B cell (primary cell): ENCODE results near the gene TENM3. TPM values are rescaled to one million over a fixed set of nuclear protein-coding genes. Genes with fewer than 3 reads are reported as not detected.

ENCODE experiments used
- ATAC-seq: fragments of 200-7000 bp; cut with Tn5 transposase; one replicate; pipeline ENCODE4 v1.10.0; 2021; ENCODE audit warnings: low read depth, mild to moderate bottlenecking, moderate number of reproducible peaks, moderate library complexity
- CTCF ChIA-PET: fragments of 350-600 bp; sonication (Branson Sonifier 250); formaldehyde crosslinking; loops from one replicate; lab custom pipeline; 2021; ENCODE audit warnings: antibody characterized with exemption, inconsistent platforms; lab: Charles Lee
- POLR2A ChIA-PET: fragments of 350-600 bp; sonication (Branson Sonifier 250); formaldehyde crosslinking; loops from one replicate; lab custom pipeline; 2021; ENCODE audit warnings: antibody characterized with exemption; lab: Charles Lee
- DNase-seq: peaks from one replicate; pipeline ENCODE4 v3.0.0; 2013
- H2AFZ ChIP-seq: 2 replicates; pipeline ENCODE4 v1.6.1; 2012; ENCODE audit warnings: mild to moderate bottlenecking, low read depth, low read length; ENCODE audit not compliant: insufficient read depth, poor library complexity, severe bottlenecking
- H3K27ac ChIP-seq, 2 donors: 1 replicate in 1 of 2; 2 replicates in 1 of 2; pipeline ENCODE4 v1.5.1; 2012 to 2013; ENCODE audit warnings: low read length in 2 of 2, mild to moderate bottlenecking in 2 of 2, moderate library complexity in 1 of 2
- H3K27me3 ChIP-seq, 4 experiments: fragments of 200-600 bp in 1 of 4; sonication (generic) in 1 of 4; replicated peaks in 1 of 4; 1 replicate in 2 of 4; 2 replicates in 2 of 4; pipeline versions ENCODE4 v1.6.1 to v1.7.0; 2013 to 2016; ENCODE audit warnings: low read length in 3 of 4, mild to moderate bottlenecking in 2 of 4, mixed read lengths in 1 of 4, moderate library complexity in 1 of 4; ENCODE audit not compliant: insufficient read depth in 4 of 4, control insufficient read depth in 3 of 4; ENCODE audit errors: control extremely low read depth in 1 of 4
- H3K36me3 ChIP-seq, 2 experiments: replicated peaks in 1 of 2; 1 replicate in 1 of 2; 2 replicates in 1 of 2; pipeline versions ENCODE4 v1.6.1 to v1.7.1; 2013; ENCODE audit warnings: low read length in 1 of 2; ENCODE audit not compliant: insufficient read depth in 2 of 2, control insufficient read depth in 1 of 2; ENCODE audit errors: control extremely low read depth in 1 of 2, extremely low read depth in 1 of 2
- H3K4me1 ChIP-seq, 2 donors: fragments of 200-600 bp in 1 of 2; sonication (generic) in 1 of 2; 1 replicate in 1 of 2; 2 replicates in 1 of 2; pipeline versions ENCODE4 v1.5.1 to v1.6.1; 2013 to 2017; ENCODE audit warnings: low read length in 2 of 2; ENCODE audit not compliant: control insufficient read depth in 2 of 2, insufficient read depth in 2 of 2
- H3K4me2 ChIP-seq: replicated peaks from 2 replicates; pipeline ENCODE3; 2012; ENCODE audit warnings: mild to moderate bottlenecking, low read depth, low read length; ENCODE audit not compliant: poor library complexity, severe bottlenecking
- H3K4me3 ChIP-seq, 5 experiments: fragments of 200-600 bp in 1 of 5; sonication (generic) in 1 of 5; 1 replicate in 3 of 5; 2 replicates in 2 of 5; pipeline versions ENCODE4 v1.5.1 to v1.7.0; 2011 to 2016; ENCODE audit warnings: low read length in 4 of 5, mild to moderate bottlenecking in 4 of 5, low read depth in 2 of 5, control low read depth in 1 of 5, moderate library complexity in 1 of 5; ENCODE audit not compliant: insufficient read depth in 1 of 5; ENCODE audit errors: control extremely low read depth in 1 of 5, extremely low read depth in 1 of 5
- H3K79me2 ChIP-seq: fragments of 200-600 bp; sonication (generic); one replicate; pipeline ENCODE4 v1.6.0; 2016; ENCODE audit warnings: low read length; ENCODE audit not compliant: control insufficient read depth, insufficient read depth
- H3K9ac ChIP-seq: fragments of 200-600 bp; sonication (generic); 2 replicates; pipeline ENCODE4 v1.6.1; 2017; ENCODE audit warnings: mild to moderate bottlenecking, low read length, moderate library complexity
- H3K9me3 ChIP-seq, 3 donors: one replicate each; pipeline versions ENCODE4 v1.6.1 to v1.7.1; 2013; ENCODE audit warnings: low read length in 2 of 3; ENCODE audit not compliant: control insufficient read depth in 2 of 3, insufficient read depth in 1 of 3; ENCODE audit errors: control extremely low read depth in 1 of 3
- H4K20me1 ChIP-seq: 2 replicates; pipeline ENCODE4 v1.6.0; 2012; ENCODE audit warnings: mild to moderate bottlenecking, low read length; ENCODE audit not compliant: insufficient read depth, control insufficient read depth, poor library complexity, severe bottlenecking
- H3K27ac Mint-ChIP-seq: one replicate; pipeline ENCODE4 v1.8.0; 2021; ENCODE audit warnings: mixed read lengths
- H3K27me3 Mint-ChIP-seq: one replicate; pipeline ENCODE4 v1.8.0; 2021; ENCODE audit warnings: mixed read lengths
- H3K4me1 Mint-ChIP-seq: one replicate; pipeline ENCODE4 v1.8.0; 2021; ENCODE audit warnings: mixed read lengths
- H3K4me3 Mint-ChIP-seq: one replicate; pipeline ENCODE4 v1.8.0; 2021; ENCODE audit warnings: mixed read lengths
- H3K9me3 Mint-ChIP-seq: one replicate; pipeline ENCODE4 v1.8.0; 2022; ENCODE audit warnings: mixed read lengths; ENCODE audit not compliant: insufficient read depth
- EZH2 ChIP-seq: IDR thresholded peaks from 2 replicates; pipeline ENCODE4 v1.6.1; 2012; ENCODE audit warnings: borderline replicate concordance, low read depth, mild to moderate bottlenecking, moderate library complexity, low read length; ENCODE audit not compliant: insufficient read depth, poor library complexity, severe bottlenecking
- WGBS: methylation state at CpG from one replicate; pipeline ENCODE4 v1.1.5; 2013; ENCODE audit warnings: missing lambda C conversion rate; ENCODE audit not compliant: insufficient coverage; 5-methylcytosine and 5-hydroxymethylcytosine counted together
- intact Hi-C: fragments of 100-400 bp; cut with micrococcal nuclease; formaldehyde crosslinking; loops from one replicate; pipeline ENCODE4 v1.10.0; 2022
- polyA plus RNA-seq: library from polyadenylated mRNA; depleted of rRNA; stranded (reverse); fragments of >200 nt; gene quantifications from 2 replicates; pipeline ENCODE4 v1.2.3, GENCODE V29; 2012
- total RNA-seq, 2 donors: library from RNA; stranded (reverse); fragments of 120-200 nt in 1 of 2; gene quantifications; 1 replicate in 1 of 2; 2 replicates in 1 of 2; pipeline versions ENCODE4 v1.2.3 to v1.2.4, GENCODE V29; 2013 to 2022
- TF ChIP-seq, protein P1 (sequence below): fragments of 200-600 bp; IDR thresholded peaks from one replicate; pipeline ENCODE4 v1.8.0; 2022; ENCODE audit warnings: antibody characterized with exemption, mild to moderate bottlenecking

Gene TENM3
- total and polyA plus RNA-seq, 2 donors (not counting 1 experiment from before 2014, with no cell fraction given), result not detected

DNA sequence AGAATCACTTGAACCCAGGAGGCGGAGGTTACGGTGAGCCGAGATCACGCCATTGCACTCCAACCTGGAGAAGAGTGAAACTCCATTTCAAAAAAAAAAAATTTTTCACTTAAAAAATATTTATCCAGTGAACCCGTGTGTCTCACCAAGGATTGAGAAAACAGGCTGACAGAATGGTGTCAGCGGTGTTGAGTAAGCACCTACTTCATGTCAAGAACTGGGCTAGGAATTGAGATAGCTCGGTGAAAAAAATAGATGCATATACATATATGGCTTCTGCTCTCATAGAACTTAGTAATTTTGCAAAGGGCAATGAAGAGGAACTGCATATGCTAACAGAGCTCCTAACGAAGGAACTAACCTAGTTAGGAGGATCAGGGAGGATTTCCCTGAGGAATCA lies 297.3 kb downstream of the TENM3 start:
- no peaks in the 10 kb centered on the region for H4K20me1 ChIP-seq
- ATAC-seq (no peak), DNase-seq (no peak)
- no peaks in the 10 kb centered on the region for H3K27me3 Mint-ChIP-seq
- no peaks in the 10 kb centered on the region for H3K4me1 Mint-ChIP-seq
- ChIA-PET POLR2A (no interaction called here), CTCF (no interaction called here)
- no peak overlapping the region for H2AFZ ChIP-seq
- H3K9me3 ChIP-seq, result no peaks in the 10 kb centered on the region
- TF ChIP-seq, protein P1, sequence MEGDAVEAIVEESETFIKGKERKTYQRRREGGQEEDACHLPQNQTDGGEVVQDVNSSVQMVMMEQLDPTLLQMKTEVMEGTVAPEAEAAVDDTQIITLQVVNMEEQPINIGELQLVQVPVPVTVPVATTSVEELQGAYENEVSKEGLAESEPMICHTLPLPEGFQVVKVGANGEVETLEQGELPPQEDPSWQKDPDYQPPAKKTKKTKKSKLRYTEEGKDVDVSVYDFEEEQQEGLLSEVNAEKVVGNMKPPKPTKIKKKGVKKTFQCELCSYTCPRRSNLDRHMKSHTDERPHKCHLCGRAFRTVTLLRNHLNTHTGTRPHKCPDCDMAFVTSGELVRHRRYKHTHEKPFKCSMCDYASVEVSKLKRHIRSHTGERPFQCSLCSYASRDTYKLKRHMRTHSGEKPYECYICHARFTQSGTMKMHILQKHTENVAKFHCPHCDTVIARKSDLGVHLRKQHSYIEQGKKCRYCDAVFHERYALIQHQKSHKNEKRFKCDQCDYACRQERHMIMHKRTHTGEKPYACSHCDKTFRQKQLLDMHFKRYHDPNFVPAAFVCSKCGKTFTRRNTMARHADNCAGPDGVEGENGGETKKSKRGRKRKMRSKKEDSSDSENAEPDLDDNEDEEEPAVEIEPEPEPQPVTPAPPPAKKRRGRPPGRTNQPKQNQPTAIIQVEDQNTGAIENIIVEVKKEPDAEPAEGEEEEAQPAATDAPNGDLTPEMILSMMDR, result no peak
- no peak for TF ChIP-seq EZH2
- WGBS, result 91% methylated on average over 5 of the region's 8 CpGs
- no peak overlapping the region for H3K4me3 ChIP-seq
- no peaks in the 10 kb centered on the region for H3K9me3 Mint-ChIP-seq
- H3K36me3 ChIP-seq, result no peaks in the 10 kb centered on the region
- no peak overlapping the region for H3K27ac Mint-ChIP-seq
- no peak overlapping the region for H3K9ac ChIP-seq
- no peak overlapping the region for H3K4me3 Mint-ChIP-seq
- H3K4me2 ChIP-seq, result no peak overlapping the region
- no peaks in the 10 kb centered on the region for H3K4me1 ChIP-seq
- H3K27ac ChIP-seq, result no peak overlapping the region
- intact Hi-C loops, result no loop called here
- no peaks in the 10 kb centered on the region for H3K79me2 ChIP-seq
- no peaks in the 10 kb centered on the region for H3K27me3 ChIP-seq

DNA sequence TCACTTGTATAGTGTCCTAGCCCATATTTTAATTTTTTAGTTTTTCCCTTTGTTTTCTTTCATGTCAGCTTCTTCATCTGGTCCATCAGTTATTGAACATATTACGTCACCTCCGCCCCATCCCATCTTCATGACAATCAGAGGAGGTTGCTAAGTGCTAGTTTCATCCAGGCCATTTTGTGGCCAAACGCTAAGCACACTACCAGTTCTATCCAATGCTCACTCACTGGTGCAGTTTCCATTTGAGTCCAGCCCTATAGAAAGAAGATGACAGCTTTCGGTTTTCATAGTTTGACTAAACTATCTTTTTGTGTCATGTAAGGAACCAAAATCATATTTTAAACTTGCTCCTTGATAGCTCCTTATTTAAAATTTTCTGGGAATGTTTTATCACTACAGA lies 304.2 kb downstream of the TENM3 start:
- H3K4me2 ChIP-seq, result no peak overlapping the region
- no peak overlapping the region for H3K4me3 ChIP-seq
- TF ChIP-seq, protein P1, result no peak
- no peak for TF ChIP-seq EZH2
- H4K20me1 ChIP-seq, result no peaks in the 10 kb centered on the region
- DNase-seq, result no peak
- ChIA-PET POLR2A (no interaction called here), CTCF (no interaction called here)
- intact Hi-C loops, result no loop called here
- H3K9me3 ChIP-seq, result no peaks in the 10 kb centered on the region
- no peaks in the 10 kb centered on the region for H3K27me3 ChIP-seq
- ATAC-seq, result no peak
- WGBS, result 75% methylated on average over 2 of the region's 4 CpGs
- H3K27ac ChIP-seq, result no peak overlapping the region
- Mint-ChIP-seq H3K27me3 (peaks cover 2% of the 10 kb centered on the region), H3K4me1 (no peaks in the 10 kb centered on the region), H3K4me3 (no peak overlapping the region), H3K27ac (no peak overlapping the region), H3K9me3 (no peaks in the 10 kb centered on the region)
- H3K4me1 ChIP-seq, result no peaks in the 10 kb centered on the region
- no peaks in the 10 kb centered on the region for H3K36me3 ChIP-seq
- H3K9ac ChIP-seq, result no peak overlapping the region
- H3K79me2 ChIP-seq, result no peaks in the 10 kb centered on the region
- no peak overlapping the region for H2AFZ ChIP-seq
